NCI-H2081 treated with DMSO at 0.1 percent for 48 hours (cell line): ENCODE data around the gene C16orf89.
A peak's percentile ranks its signal among the peaks of the same experiment; 100 is the strongest.

Experiments used
- DNase-seq: peaks from one replicate; lab custom pipeline; 2025; lab: John Stamatoyannopoulos, UW

C16orf89 gene

GRCh38 chr16:5028950-5029475 is 36.7 kb downstream of the C16orf89 start:
- no peak for DNase-seq

GRCh38 chr16:5027575-5028235 is 38.1 kb downstream of the C16orf89 start:
- DNase-seq = no peak

GRCh38 chr16:5027086-5027485 is 38.7 kb downstream of the C16orf89 start:
- no peak for DNase-seq

GRCh38 chr16:5026664-5027063 is 39.1 kb downstream of the C16orf89 start:
- DNase-seq = no peak

GRCh38 chr16:5025171-5025632 is 40.6 kb downstream of the C16orf89 start:
- peak; percentile 1 for DNase-seq

GRCh38 chr16:5024632-5025031 is 41.1 kb downstream of the C16orf89 start:
- DNase-seq = peak; percentile 7

GRCh38 chr16:5022521-5022920 is 43.2 kb downstream of the C16orf89 start:
- no peak for DNase-seq

GRCh38 chr16:5020551-5020950 is 45.2 kb downstream of the C16orf89 start:
- DNase-seq = no peak

- no peak for DNase-seq
Observed at GRCh38 chr16:5019775-5020174, 46.0 kb downstream of the C16orf89 start.

- no peak for DNase-seq
Observed at GRCh38 chr16:5018793-5019192, 47.0 kb downstream of the C16orf89 start.

GRCh38 chr16:5017678-5017969 is 48.1 kb downstream of the C16orf89 start:
- DNase-seq = no peak

- no peak for DNase-seq
Observed at GRCh38 chr16:5016967-5017677, 48.6 kb downstream of the C16orf89 start.

GRCh38 chr16:5015887-5016286 is 49.9 kb downstream of the C16orf89 start:
- DNase-seq = no peak

- DNase-seq = no peak
Observed at GRCh38 chr16:5015351-5015750, 50.4 kb downstream of the C16orf89 start.

- DNase-seq = no peak
Observed at GRCh38 chr16:5012887-5013286, 52.9 kb downstream of the C16orf89 start.

GRCh38 chr16:5011637-5012036 is 54.1 kb downstream of the C16orf89 start:
- no peak for DNase-seq

- no peak for DNase-seq
Observed at GRCh38 chr16:5010576-5011329, 55.0 kb downstream of the C16orf89 start.

GRCh38 chr16:5008311-5008731 is 57.4 kb downstream of the C16orf89 start:
- no peak for DNase-seq

GRCh38 chr16:5007256-5007655 is 58.5 kb downstream of the C16orf89 start:
- no peak for DNase-seq

GRCh38 chr16:5006348-5007193 is 59.2 kb downstream of the C16orf89 start:
- DNase-seq = no peak

- DNase-seq = no peak
Observed at GRCh38 chr16:5005916-5006315, 59.8 kb downstream of the C16orf89 start.

- no peak for DNase-seq
Observed at GRCh38 chr16:5004311-5004710, 61.4 kb downstream of the C16orf89 start.
